Skeletal muscle satellite cell (primary cell): ENCODE measurements around the gene ATAD3C.
"Not testable (repeated sequence)": the region's sequence is repeated elsewhere in the genome, so short reads cannot be mapped to it uniquely, and the experiment has no call there.

Experiments
- H3K27me3 ChIP-seq: 2 replicates; pipeline ENCODE4 v1.7.0; 2013; ENCODE audit warnings: low read length; ENCODE audit not compliant: control insufficient read depth, insufficient read depth
- H3K36me3 ChIP-seq: 2 replicates; pipeline ENCODE4 v1.7.0; 2013; ENCODE audit warnings: mild to moderate bottlenecking, control low read depth, low read length; ENCODE audit not compliant: insufficient read depth
- H3K4me1 ChIP-seq: 2 replicates; pipeline ENCODE4 v1.7.0; 2013; ENCODE audit warnings: low read length; ENCODE audit not compliant: control insufficient read depth, insufficient read depth
- H3K4me2 ChIP-seq: 2 replicates; pipeline ENCODE4 v1.7.0; 2013; ENCODE audit warnings: mild to moderate bottlenecking, low read length
- H3K4me3 ChIP-seq: 2 replicates; pipeline ENCODE4 v1.7.0; 2013; ENCODE audit warnings: low read length
- H3K9ac ChIP-seq: 2 replicates; pipeline ENCODE4 v1.7.0; 2013; ENCODE audit warnings: mild to moderate bottlenecking, low read depth, low read length, moderate library complexity
- H3K9me3 ChIP-seq: replicated peaks from 2 replicates; pipeline ENCODE4 v1.7.0; 2013; ENCODE audit warnings: mild to moderate bottlenecking, control low read depth, low read length

The ATAD3C gene

GRCh38 chr1:1407636-1408318 lies 41.7 kb upstream of the ATAD3C start:
- H3K4me3 ChIP-seq, result peak overlapping the region; percentile 98
- peak overlapping the region; percentile 96 for H3K4me2 ChIP-seq
- H3K4me1 ChIP-seq, result peaks cover 18% of the 10 kb centered on the region
- no peaks in the 10 kb centered on the region for H3K9me3 ChIP-seq
- H3K27me3 ChIP-seq, result no peaks in the 10 kb centered on the region
- peaks cover 28% of the 10 kb centered on the region for H3K36me3 ChIP-seq
- peak overlapping the region; percentile 99 for H3K9ac ChIP-seq

- H3K9me3 ChIP-seq, H3K27me3 ChIP-seq, H3K9ac ChIP-seq, H3K4me3 ChIP-seq, H3K4me2 ChIP-seq: not testable (repeated sequence)
- H3K36me3 ChIP-seq, result peaks cover 14% of the 10 kb centered on the region
- H3K4me1 ChIP-seq, result peaks cover 18% of the 10 kb centered on the region
These were observed 39.3 kb upstream of the ATAD3C start for GRCh38 chr1:1410238-1410637.

GRCh38 chr1:1411626-1412025 lies 37.9 kb upstream of the ATAD3C start:
- Histone ChIP-seq H3K36me3 (peaks cover 2% of the 10 kb centered on the region), H3K27me3 (no peaks in the 10 kb centered on the region), H3K4me2 (no peak overlapping the region), H3K9me3 (no peaks in the 10 kb centered on the region), H3K9ac (no peak overlapping the region), H3K4me1 (peaks cover 8% of the 10 kb centered on the region), H3K4me3 (no peak overlapping the region)

- H3K36me3 ChIP-seq, H3K9me3 ChIP-seq, H3K4me1 ChIP-seq, H3K4me3 ChIP-seq, H3K27me3 ChIP-seq, H3K4me2 ChIP-seq, H3K9ac ChIP-seq: not testable (repeated sequence)
These were observed 37.1 kb upstream of the ATAD3C start for GRCh38 chr1:1412311-1412902.

GRCh38 chr1:1415751-1416150 lies 33.7 kb upstream of the ATAD3C start:
- Histone ChIP-seq H3K27me3 (no peaks in the 10 kb centered on the region), H3K9me3 (no peaks in the 10 kb centered on the region), H3K4me2 (no peak overlapping the region), H3K9ac (no peak overlapping the region), H3K4me1 (no peaks in the 10 kb centered on the region), H3K4me3 (no peak overlapping the region), H3K36me3 (no peaks in the 10 kb centered on the region)

- not testable (repeated sequence) for H3K4me1 ChIP-seq, H3K9me3 ChIP-seq, H3K4me2 ChIP-seq, H3K27me3 ChIP-seq, H3K4me3 ChIP-seq, H3K9ac ChIP-seq, H3K36me3 ChIP-seq
These were observed 32.1 kb upstream of the ATAD3C start for GRCh38 chr1:1417396-1417795.

- H3K4me1 ChIP-seq, H3K4me3 ChIP-seq, H3K27me3 ChIP-seq, H3K9ac ChIP-seq, H3K4me2 ChIP-seq, H3K36me3 ChIP-seq, H3K9me3 ChIP-seq: not testable (repeated sequence)
These were observed 31.5 kb upstream of the ATAD3C start for GRCh38 chr1:1417825-1418463.

GRCh38 chr1:1418464-1419362 lies 30.8 kb upstream of the ATAD3C start:
- H3K36me3 ChIP-seq, result no peaks in the 10 kb centered on the region
- no peaks in the 10 kb centered on the region for H3K9me3 ChIP-seq
- H3K9ac ChIP-seq, result no peak overlapping the region
- H3K4me3 ChIP-seq, result no peak overlapping the region
- H3K4me2 ChIP-seq, result no peak overlapping the region
- no peaks in the 10 kb centered on the region for H3K27me3 ChIP-seq
- no peaks in the 10 kb centered on the region for H3K4me1 ChIP-seq

- Histone ChIP-seq H3K27me3 (no peaks in the 10 kb centered on the region), H3K36me3 (no peaks in the 10 kb centered on the region), H3K4me3 (no peak overlapping the region), H3K4me1 (no peaks in the 10 kb centered on the region), H3K9ac (peak overlapping the region; percentile 47), H3K4me2 (peak overlapping the region; percentile 77), H3K9me3 (no peaks in the 10 kb centered on the region)
These were observed 30.1 kb upstream of the ATAD3C start for GRCh38 chr1:1419363-1419812.

- Histone ChIP-seq H3K4me3 (peak overlapping the region; percentile 62), H3K36me3 (no peaks in the 10 kb centered on the region), H3K9ac (peak overlapping the region; percentile 47), H3K4me1 (no peaks in the 10 kb centered on the region), H3K9me3 (no peaks in the 10 kb centered on the region), H3K27me3 (no peaks in the 10 kb centered on the region), H3K4me2 (peak overlapping the region; percentile 77)
These were observed 29.5 kb upstream of the ATAD3C start for GRCh38 chr1:1419813-1420653.
